Heart left ventricle (tissue), 16 donors: ENCODE measurements around the gene SLC9A3. TPM values are rescaled to one million over a fixed set of nuclear protein-coding genes. Genes with fewer than 3 reads are reported as not detected.

Source experiments
- ATAC-seq, 4 donors: fragments of 200-7000 bp; cut with Tn5 transposase; one replicate each; pipeline ENCODE4 v1.9.1; 2020 to 2022; ENCODE audit warnings: moderate library complexity in 4 of 4, mild to moderate bottlenecking in 3 of 4, moderate number of reproducible peaks in 1 of 4
- DNase-seq, 5 donors: peaks; one replicate each; pipeline ENCODE4 v3.0.0-alpha.2; 2020
- H3K27ac ChIP-seq, 12 donors: fragments of 200-600 bp; sonication (generic) in 4 of 12; one replicate each; pipeline versions ENCODE4 v1.5.0 to v1.8.0; 2016 to 2022; ENCODE audit warnings: mild to moderate bottlenecking in 2 of 12
- H3K27me3 ChIP-seq, 9 donors: fragments of 200-600 bp; sonication (generic) in 2 of 9; one replicate each; pipeline versions ENCODE4 v1.5.1 to v1.8.0; 2016 to 2022; ENCODE audit warnings: mild to moderate bottlenecking in 3 of 9
- H3K36me3 ChIP-seq, 9 donors: fragments of 200-600 bp; sonication (generic) in 2 of 9; one replicate each; pipeline versions ENCODE4 v1.5.0 to v1.8.0; 2018 to 2022; ENCODE audit warnings: mild to moderate bottlenecking in 2 of 9
- H3K4me1 ChIP-seq, 12 donors: fragments of 200-600 bp; sonication (generic) in 4 of 12; one replicate each; pipeline versions ENCODE4 v1.5.0 to v1.8.0; 2016 to 2022; ENCODE audit warnings: mild to moderate bottlenecking in 3 of 12
- H3K4me3 ChIP-seq, 12 donors: fragments of 200-600 bp; sonication (generic) in 4 of 12; one replicate each; pipeline versions ENCODE4 v1.5.0 to v1.8.0; 2017 to 2022; ENCODE audit warnings: mild to moderate bottlenecking in 9 of 12, moderate library complexity in 4 of 12
- H3K9me3 ChIP-seq, 12 donors: fragments of 200-600 bp; sonication (generic) in 4 of 12; one replicate each; pipeline versions ENCODE4 v1.5.0 to v1.8.0; 2016 to 2022; ENCODE audit warnings: mild to moderate bottlenecking in 1 of 12
- CTCF ChIP-seq, 12 donors: fragments of 200-600 bp; sonication (generic) in 4 of 12; IDR thresholded peaks; one replicate each; pipeline versions ENCODE4 v1.5.0 to v1.8.0; 2018 to 2022; ENCODE audit warnings: antibody characterized with exemption in 12 of 12, mild to moderate bottlenecking in 5 of 12
- POLR2A ChIP-seq, 2 donors: fragments of 450-650 bp; IDR thresholded peaks; one replicate each; pipeline ENCODE4 v1.6.1; 2017; ENCODE audit warnings: antibody characterized with exemption in 2 of 2, mild to moderate bottlenecking in 2 of 2, moderate library complexity in 2 of 2
- WGBS, 4 donors: extraction: QIAGEN DNeasy Blood & Tissue Kit in 2 of 4; methylation state at CpG; one replicate each; pipeline versions ENCODE4 v1.1.5 to v1.1.7; 2013 to 2018; 5-methylcytosine and 5-hydroxymethylcytosine counted together
- intact Hi-C, 10 donors: fragments of 100-400 bp; cut with DNase I; formaldehyde crosslinking; loops; one replicate each; pipeline versions ENCODE4 v1.11.1 to v1.14.2; 2022
- polyA plus RNA-seq, 2 donors: library from polyadenylated mRNA; stranded (reverse); fragments of 200-250 nt; gene quantifications; one replicate each; pipeline ENCODE4 v1.2.3, GENCODE V29; 2013
- total RNA-seq, 9 donors: library from RNA; depleted of rRNA in 2 of 9; stranded (reverse); fragments of >200 nt in 2 of 9; fragmentation: NEBNext Ultra II Directional in 3 of 9; extraction: Animal tissue kit (Norgen Biotek cat#: 25700) in 3 of 9; gene quantifications; one replicate each; pipeline versions ENCODE4 v1.1.0 to v1.2.4, GENCODE V29; 2016 to 2023
- donor health status: ischemic (EF 13 %, LVEDD 7.1; RV severe dilation, severe dysfunction).
- donor health status: healthy with polysubstance abuse.
- donor health status: DM: no; HTN: yes; CAD: no.
- donor health status: DM: no; HTN: no; CAD: no.
- donor health status: ischemic (EF 25% LVEDD 6.9; RV normal size, moderate dysfunction).
- donor health status: ischemic (EF 25% LVEDD 5.7; RV mildly dilated, moderate dysfunction).
- donor health status: healthy.
- donor health status: DM: yes; HTN: yes; CAD: no.
- donor health status: ischemic (EF 35%, LVEDD 5.7; RV mildly dilated, moderate dysfunction).
- donor health status: nonischemic (EF 11% LVEDD 7.7; RV severe dilation, severe dysfunction).
- donor health status: DM: yes; HTN: yes; CAD: no.
- donor health status: PGD.
- donor health status: ischemic (EF 29% LVEDD 5.4; RV normal size, mild dysfunction).
- donor health status: nonischemic (EF 23%, LVEDD 6.1; RV moderate dilation, normal function).

SLC9A3 gene
- total and polyA plus RNA-seq, 11 donors: 0.50 to 3.8 (median 1.0) TPM

- no peaks in the 10 kb centered on the region for H3K9me3 ChIP-seq
- peaks cover 0 to 64% (median 56%) of the 10 kb centered on the region in 9 donors for H3K36me3 ChIP-seq
- intact Hi-C loops: no loop called here
- 91 to 95% (median 93%) methylated on average over 23 to 30 of the region's 30 CpGs for WGBS, 4 donors
- H3K4me1 ChIP-seq: peaks cover 0 to 12% (median 5%) of the 10 kb centered on the region in 12 donors
- peak in 4 of 5 donors; percentile 16 to 46 (median 20) for DNase-seq
- no peak overlapping the region for H3K27ac ChIP-seq
- no peak overlapping the region for H3K4me3 ChIP-seq
- H3K27me3 ChIP-seq: no peaks in the 10 kb centered on the region
- TF ChIP-seq CTCF (IDR thresholded peaks at IDR 0.05) (no peak), POLR2A (IDR thresholded peaks at IDR 0.05) (no peak)
- ATAC-seq: no peak
Observed at GRCh38 chr5:466661-467310, 57.5 kb downstream of the SLC9A3 start.

- no peak overlapping the region for H3K27ac ChIP-seq
- intact Hi-C loops: no loop called here
- no peak overlapping the region for H3K4me3 ChIP-seq
- H3K36me3 ChIP-seq: peaks cover 0 to 68% (median 62%) of the 10 kb centered on the region in 9 donors
- no peaks in the 10 kb centered on the region for H3K27me3 ChIP-seq
- WGBS, 4 donors: 88 to 93% (median 90%) methylated on average over 15 to 29 of the region's 29 CpGs
- peak in 1 of 4 donors; percentile 8 for ATAC-seq
- H3K9me3 ChIP-seq: no peaks in the 10 kb centered on the region
- H3K4me1 ChIP-seq: peaks cover 0 to 2% (median 0%) of the 10 kb centered on the region in 12 donors
- DNase-seq: peak in 3 of 5 donors; percentile 12 to 47 (median 18)
- TF ChIP-seq POLR2A (IDR thresholded peaks at IDR 0.05) (no peak), CTCF (IDR thresholded peaks at IDR 0.05) (no peak)
Observed at GRCh38 chr5:465591-466403, 58.5 kb downstream of the SLC9A3 start.

GRCh38 chr5:464843-465590 is 59.2 kb downstream of the SLC9A3 start:
- Histone ChIP-seq H3K27me3 (no peaks in the 10 kb centered on the region), H3K4me1 (no peaks in the 10 kb centered on the region), H3K27ac (no peak overlapping the region), H3K4me3 (no peak overlapping the region), H3K36me3 (peaks cover 0 to 74% (median 63%) of the 10 kb centered on the region in 9 donors), H3K9me3 (no peaks in the 10 kb centered on the region)
- intact Hi-C loops: no loop called here
- 94 to 97% (median 96%) methylated on average over 49 to 63 of the region's 63 CpGs for WGBS, 4 donors
- no peak for TF ChIP-seq CTCF (IDR thresholded peaks at IDR 0.05)
- peak in 2 of 4 donors; percentile 10 to 18 for ATAC-seq
- peak in 3 of 5 donors; percentile 14 to 70 (median 24) for DNase-seq
